Measurements from ENCODE around the gene ZNF770.

GRCh38 chr15:34976073-34976472, 12.0 kb downstream of the ZNF770 start:
- no peak for TF ChIP-seq ELF1 (IDR thresholded peaks at IDR 0.05; ENCODE audit: borderline replicate concordance, low read depth)
- TF ChIP-seq EZH2 (IDR thresholded peaks at IDR 0.05), result no peak
- TF ChIP-seq EZH2phosphoT487 (IDR thresholded peaks at IDR 0.05; ENCODE audit: borderline replicate concordance), result no peak
- no peak for TF ChIP-seq POLR2A (IDR thresholded peaks at IDR 0.05; ENCODE audit: borderline replicate concordance, extremely low read depth, insufficient read depth, insufficient read length)
- TF ChIP-seq ATF3 (IDR thresholded peaks at IDR 0.05), result no peak
- TF ChIP-seq CTCF (IDR thresholded peaks at IDR 0.05 in 2 of 3, conservative IDR thresholded peaks at IDR 0.05 in 1 of 3; ENCODE audit: borderline replicate concordance in 1 of 3, insufficient read depth in 1 of 3, low read depth in 2 of 3, low read length in 2 of 3), result no peak
- no peak for TF ChIP-seq CEBPB (IDR thresholded peaks at IDR 0.05; ENCODE audit: low read depth)
- no peak for TF ChIP-seq ZNF274 (IDR thresholded peaks at IDR 0.05; ENCODE audit: low read depth, low read length)
- no peak for TF ChIP-seq REST (IDR thresholded peaks at IDR 0.05; ENCODE audit: low read depth)
- TF ChIP-seq POLR2AphosphoS5 (IDR thresholded peaks at IDR 0.05; ENCODE audit: low read depth, low read length), result no peak
- TF ChIP-seq TCF7L2 (IDR thresholded peaks at IDR 0.05; ENCODE audit: borderline replicate concordance, extremely low read depth, insufficient read depth, insufficient read length), result no peak

Measured in HCT116 (cell line).